ENCODE measurements around the gene TICAM2. TPM values are rescaled to one million over a fixed set of nuclear protein-coding genes. Genes with fewer than 3 reads are reported as not detected.

The TICAM2 gene
- total and polyA plus RNA-seq, 9 of the 15 experiments (the other 6 are each of a cell fraction or from before 2014, with no cell fraction given), result 0.15 to 1.8 (median 0.98) TPM

GRCh38 chr5:115625579-115626444 is 23.5 kb upstream of the TICAM2 start, which contains the start of gene TMED7 (continued):
- TF ChIP-seq ZHX1 (conservative IDR thresholded peaks at IDR 0.05; ENCODE audit: low read length) (no peak), NR2C2 (CRISPR knock-in tag; IDR thresholded peaks at IDR 0.05) (peak; percentile 97), NR2C2 (tag; IDR thresholded peaks at IDR 0.05) (peak; percentile 99), SMAD4 (CRISPR knock-in tag; conservative IDR thresholded peaks at IDR 0.05) (peak; percentile 59; the same call in 1 of the 2 replicates), RBM25 (IDR thresholded peaks at IDR 0.05; ENCODE audit: low read depth, low read length, severe bottlenecking) (no peak), VEZF1 (CRISPR knock-in tag; IDR thresholded peaks at IDR 0.05) (peak; percentile 90), ETV6 (IDR thresholded peaks at IDR 0.05; ENCODE audit: borderline replicate concordance in 1 of 2, low read depth in 2 of 2, low read length in 1 of 2) (peak in 1 of 2 experiments; percentile 24; a peak in 1 of 4 replicates), ETV6 (CRISPR knock-in tag; IDR thresholded peaks at IDR 0.05; ENCODE audit: borderline replicate concordance) (no peak), EGR1 (conservative IDR thresholded peaks at IDR 0.05) (peak; percentile 98), CHD4 (IDR thresholded peaks at IDR 0.05; ENCODE audit: insufficient read depth, insufficient replicate concordance, low read depth, low read length, poor library complexity, severe bottlenecking) (no peak), NEUROD1 (IDR thresholded peaks at IDR 0.05; ENCODE audit: borderline replicate concordance, low read depth, low read length, partially characterized antibody) (peak; percentile 58), NCOA6 (IDR thresholded peaks at IDR 0.05) (no peak), GATAD2B (IDR thresholded peaks at IDR 0.05; ENCODE audit: borderline replicate concordance) (peak; percentile 81; the same call in 1 of the 2 replicates), MLLT1 (IDR thresholded peaks at IDR 0.05) (no peak), ZMIZ1 (IDR thresholded peaks at IDR 0.05; ENCODE audit: low read depth in 2 of 2, low read length in 2 of 2) (0 out of 4 replicates have a peak, but pooled peaks of 1 of the 2 experiments have one; percentile 25), TAF1 (IDR thresholded peaks at IDR 0.05; ENCODE audit: control insufficient read depth, extremely low read depth, insufficient read depth, low read length, severe bottlenecking) (peak; percentile 69)
